Measurements from ENCODE around the gene FCSK.
A peak's percentile ranks its signal among the peaks of the same experiment; 100 is the strongest.

FCSK gene

GRCh38 chr16:70510216-70510615 lies 55.8 kb downstream of the FCSK start:
- no peak overlapping the region for H3K27ac ChIP-seq (ENCODE audit: low read length)
- H3K4me3 ChIP-seq (ENCODE audit: low read length), result no peak overlapping the region
- H3K4me1 ChIP-seq (ENCODE audit: low read length), result peaks cover 13% of the 10 kb centered on the region
- H4K20me1 ChIP-seq (ENCODE audit: insufficient read depth, low read length), result no peaks in the 10 kb centered on the region
- no peak overlapping the region for H2AFZ ChIP-seq (ENCODE audit: low read depth, low read length)
- H3K9me3 ChIP-seq (ENCODE audit: insufficient read depth, low read length), result no peaks in the 10 kb centered on the region
- no peak for TF ChIP-seq EZH2phosphoT487 (IDR thresholded peaks at IDR 0.05; ENCODE audit: low read depth)
- TF ChIP-seq CTCF (IDR thresholded peaks at IDR 0.05; ENCODE audit: low read depth, low read length), result no peak
- H3K9ac ChIP-seq (ENCODE audit: low read length), result no peak overlapping the region
- H3K4me2 ChIP-seq (ENCODE audit: low read length), result no peak overlapping the region
- peaks cover 28% of the 10 kb centered on the region for H3K36me3 ChIP-seq (replicated peaks; ENCODE audit: low read depth, low read length)
- no peaks in the 10 kb centered on the region for H3K27me3 ChIP-seq (ENCODE audit: low read depth, low read length)
- H3K79me2 ChIP-seq (ENCODE audit: low read length), result no peaks in the 10 kb centered on the region

- H3K9me3 ChIP-seq (ENCODE audit: insufficient read depth, low read length), result no peaks in the 10 kb centered on the region
- TF ChIP-seq CTCF (IDR thresholded peaks at IDR 0.05; ENCODE audit: low read depth, low read length) (no peak), EZH2phosphoT487 (IDR thresholded peaks at IDR 0.05; ENCODE audit: low read depth) (no peak)
- no peak overlapping the region for H3K9ac ChIP-seq (ENCODE audit: low read length)
- H2AFZ ChIP-seq (ENCODE audit: low read depth, low read length), result no peak overlapping the region
- H3K4me1 ChIP-seq (ENCODE audit: low read length), result peaks cover 13% of the 10 kb centered on the region
- no peak overlapping the region for H3K4me3 ChIP-seq (ENCODE audit: low read length)
- no peak overlapping the region for H3K27ac ChIP-seq (ENCODE audit: low read length)
- peaks cover 32% of the 10 kb centered on the region for H3K36me3 ChIP-seq (replicated peaks; ENCODE audit: low read depth, low read length)
- H3K27me3 ChIP-seq (ENCODE audit: low read depth, low read length), result no peaks in the 10 kb centered on the region
- H3K4me2 ChIP-seq (ENCODE audit: low read length), result no peak overlapping the region
- H3K79me2 ChIP-seq (ENCODE audit: low read length), result no peaks in the 10 kb centered on the region
- no peaks in the 10 kb centered on the region for H4K20me1 ChIP-seq (ENCODE audit: insufficient read depth, low read length)
Observed at GRCh38 chr16:70511833-70512232, 57.4 kb downstream of the FCSK start.

- Histone ChIP-seq H3K4me2 (ENCODE audit: low read length) (no peak overlapping the region), H2AFZ (ENCODE audit: low read depth, low read length) (no peak overlapping the region), H3K4me3 (ENCODE audit: low read length) (no peak overlapping the region), H3K36me3 (replicated peaks; ENCODE audit: low read depth, low read length) (peaks cover 28% of the 10 kb centered on the region), H4K20me1 (ENCODE audit: insufficient read depth, low read length) (no peaks in the 10 kb centered on the region), H3K9me3 (ENCODE audit: insufficient read depth, low read length) (no peaks in the 10 kb centered on the region), H3K27ac (ENCODE audit: low read length) (no peak overlapping the region), H3K4me1 (ENCODE audit: low read length) (peaks cover 13% of the 10 kb centered on the region), H3K9ac (ENCODE audit: low read length) (no peak overlapping the region), H3K79me2 (ENCODE audit: low read length) (no peaks in the 10 kb centered on the region), H3K27me3 (ENCODE audit: low read depth, low read length) (no peaks in the 10 kb centered on the region)
- TF ChIP-seq EZH2phosphoT487 (IDR thresholded peaks at IDR 0.05; ENCODE audit: low read depth) (no peak), CTCF (IDR thresholded peaks at IDR 0.05; ENCODE audit: low read depth, low read length) (no peak)
Observed at GRCh38 chr16:70512456-70512855, 58.1 kb downstream of the FCSK start.

- Histone ChIP-seq H3K79me2 (ENCODE audit: low read length) (peaks cover 47% of the 10 kb centered on the region), H3K9ac (ENCODE audit: low read length) (no peak overlapping the region)
Observed at GRCh38 chr16:70520612-70521297, 66.4 kb downstream of the FCSK start.

More at GRCh38 chr16:70520612-70521297, 66.4 kb downstream of the FCSK start:
- peaks cover 12% of the 10 kb centered on the region for H3K36me3 ChIP-seq (replicated peaks; ENCODE audit: low read depth, low read length)
- peaks cover 26% of the 10 kb centered on the region for H3K4me1 ChIP-seq (ENCODE audit: low read length)
- no peak for TF ChIP-seq CTCF (IDR thresholded peaks at IDR 0.05; ENCODE audit: low read depth, low read length)
- H3K4me3 ChIP-seq (ENCODE audit: low read length), result peak overlapping the region; percentile 40
- no peak overlapping the region for H3K27ac ChIP-seq (ENCODE audit: low read length)
- no peaks in the 10 kb centered on the region for H3K27me3 ChIP-seq (ENCODE audit: low read depth, low read length)
- H2AFZ ChIP-seq (ENCODE audit: low read depth, low read length), result no peak overlapping the region
- peaks cover 8% of the 10 kb centered on the region for H4K20me1 ChIP-seq (ENCODE audit: insufficient read depth, low read length)
- H3K4me2 ChIP-seq (ENCODE audit: low read length), result peak overlapping the region; percentile 63
- no peaks in the 10 kb centered on the region for H3K9me3 ChIP-seq (ENCODE audit: insufficient read depth, low read length)

Measured in OCI-LY3 (cell line).